ENCODE measurements around the gene AKR1D1. TPM values are rescaled to one million over a fixed set of nuclear protein-coding genes. Genes with fewer than 3 reads are reported as not detected.

AKR1D1 gene
- total RNA-seq, 2 donors from 2014 or later, result not detected

DNA sequence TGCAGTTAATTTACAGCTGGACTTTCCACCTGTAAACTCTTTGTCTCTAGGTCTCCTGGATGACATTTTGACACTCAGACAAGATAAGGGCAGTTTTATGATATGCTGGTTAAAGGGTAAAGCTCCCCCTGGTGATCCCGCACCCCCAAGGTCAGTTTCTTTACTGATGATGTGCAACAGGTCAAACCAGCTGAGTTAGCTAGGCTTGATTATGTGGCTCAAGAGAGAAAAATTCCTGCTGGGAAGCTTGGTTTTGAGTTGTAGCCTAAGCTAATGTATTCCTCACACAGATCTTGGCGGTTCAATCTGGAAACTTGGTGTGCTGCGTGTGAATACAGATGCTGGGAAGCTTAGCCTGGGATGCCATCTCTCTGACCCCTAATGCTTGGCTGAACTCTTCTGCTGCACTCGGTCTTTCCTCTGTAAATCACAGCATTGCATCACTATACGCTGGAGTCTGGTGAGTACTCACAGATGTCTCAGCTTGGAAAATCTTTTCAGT, 11.4 kb upstream of the AKR1D1 start:
- Histone ChIP-seq H3K4me1 (ENCODE audit: control insufficient read depth in 1 of 2, low read depth in 2 of 2) (no peaks in the 10 kb centered on the region), H3K27me3 (replicated peaks; ENCODE audit: insufficient read depth) (no peaks in the 10 kb centered on the region), H3K27ac (no peak overlapping the region), H3K4me3 (no peak overlapping the region), H3K9me3 (no peaks in the 10 kb centered on the region), H3K36me3 (no peaks in the 10 kb centered on the region)
- DNase-seq (ENCODE audit: low spot score) (no peak), ATAC-seq (ENCODE audit: insufficient number of reproducible peaks, low FRiP score, low read depth) (no peak)
- TF ChIP-seq CTCF (IDR thresholded peaks at IDR 0.05), result no peak

GRCh38 chr7:138065827-138066226, 10.4 kb upstream of the AKR1D1 start:
- Histone ChIP-seq H3K36me3 (no peaks in the 10 kb centered on the region), H3K27ac (no peak overlapping the region), H3K4me1 (ENCODE audit: control insufficient read depth in 1 of 2, low read depth in 2 of 2) (no peaks in the 10 kb centered on the region), H3K9me3 (no peaks in the 10 kb centered on the region), H3K27me3 (replicated peaks; ENCODE audit: insufficient read depth) (no peaks in the 10 kb centered on the region), H3K4me3 (no peak overlapping the region)
- DNase-seq (ENCODE audit: low spot score), result no peak
- ATAC-seq (ENCODE audit: insufficient number of reproducible peaks, low FRiP score, low read depth), result no peak
- TF ChIP-seq CTCF (IDR thresholded peaks at IDR 0.05), result no peak

GRCh38 chr7:138066954-138067394, 9.3 kb upstream of the AKR1D1 start:
- Histone ChIP-seq H3K27me3 (replicated peaks; ENCODE audit: insufficient read depth) (no peaks in the 10 kb centered on the region), H3K4me3 (no peak overlapping the region), H3K4me1 (ENCODE audit: control insufficient read depth in 1 of 2, low read depth in 2 of 2) (no peaks in the 10 kb centered on the region), H3K9me3 (no peaks in the 10 kb centered on the region), H3K36me3 (no peaks in the 10 kb centered on the region), H3K27ac (no peak overlapping the region)
- DNase-seq (ENCODE audit: low spot score) (no peak), ATAC-seq (ENCODE audit: insufficient number of reproducible peaks, low FRiP score, low read depth) (no peak)
- no peak for TF ChIP-seq CTCF (IDR thresholded peaks at IDR 0.05)

- Histone ChIP-seq H3K27me3 (replicated peaks; ENCODE audit: insufficient read depth) (no peaks in the 10 kb centered on the region), H3K36me3 (no peaks in the 10 kb centered on the region), H3K4me3 (no peak overlapping the region), H3K4me1 (ENCODE audit: control insufficient read depth in 1 of 2, low read depth in 2 of 2) (no peaks in the 10 kb centered on the region), H3K27ac (no peak overlapping the region), H3K9me3 (no peaks in the 10 kb centered on the region)
- DNase-seq (ENCODE audit: low spot score), result no peak
- ATAC-seq (ENCODE audit: insufficient number of reproducible peaks, low FRiP score, low read depth), result no peak
- no peak for TF ChIP-seq CTCF (IDR thresholded peaks at IDR 0.05)
Measured at GRCh38 chr7:138067774-138068173, 8.5 kb upstream of the AKR1D1 start.

DNA sequence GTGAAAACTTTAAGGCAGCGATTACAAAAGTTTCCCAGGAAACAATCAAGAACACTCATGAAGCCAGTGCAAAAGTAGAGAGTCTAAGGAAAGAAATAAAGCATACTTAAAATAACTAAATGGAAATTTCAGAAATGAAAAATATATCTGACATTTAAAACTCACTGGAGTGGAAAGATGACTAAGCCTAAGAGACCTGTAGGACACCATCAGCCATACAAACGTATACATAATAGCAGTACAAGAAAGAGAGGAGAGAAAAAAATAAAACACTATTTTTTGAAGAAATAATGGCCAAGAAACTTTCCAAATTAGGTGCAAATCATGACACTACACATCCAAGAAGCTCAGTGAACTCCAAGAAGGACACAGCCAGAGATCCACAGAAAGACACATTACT, 5.4 kb upstream of the AKR1D1 start:
- Histone ChIP-seq H3K9me3 (no peaks in the 10 kb centered on the region), H3K27ac (no peak overlapping the region), H3K4me3 (no peak overlapping the region), H3K27me3 (replicated peaks; ENCODE audit: insufficient read depth) (no peaks in the 10 kb centered on the region), H3K36me3 (no peaks in the 10 kb centered on the region), H3K4me1 (ENCODE audit: control insufficient read depth in 1 of 2, low read depth in 2 of 2) (no peaks in the 10 kb centered on the region)
- DNase-seq (ENCODE audit: low spot score) (no peak), ATAC-seq (ENCODE audit: insufficient number of reproducible peaks, low FRiP score, low read depth) (no peak)
- TF ChIP-seq CTCF (IDR thresholded peaks at IDR 0.05), result no peak

Measured in thoracic aorta (tissue), 2 donors.